ENCODE measurements around the gene CLIC3.

The CLIC3 gene

DNA sequence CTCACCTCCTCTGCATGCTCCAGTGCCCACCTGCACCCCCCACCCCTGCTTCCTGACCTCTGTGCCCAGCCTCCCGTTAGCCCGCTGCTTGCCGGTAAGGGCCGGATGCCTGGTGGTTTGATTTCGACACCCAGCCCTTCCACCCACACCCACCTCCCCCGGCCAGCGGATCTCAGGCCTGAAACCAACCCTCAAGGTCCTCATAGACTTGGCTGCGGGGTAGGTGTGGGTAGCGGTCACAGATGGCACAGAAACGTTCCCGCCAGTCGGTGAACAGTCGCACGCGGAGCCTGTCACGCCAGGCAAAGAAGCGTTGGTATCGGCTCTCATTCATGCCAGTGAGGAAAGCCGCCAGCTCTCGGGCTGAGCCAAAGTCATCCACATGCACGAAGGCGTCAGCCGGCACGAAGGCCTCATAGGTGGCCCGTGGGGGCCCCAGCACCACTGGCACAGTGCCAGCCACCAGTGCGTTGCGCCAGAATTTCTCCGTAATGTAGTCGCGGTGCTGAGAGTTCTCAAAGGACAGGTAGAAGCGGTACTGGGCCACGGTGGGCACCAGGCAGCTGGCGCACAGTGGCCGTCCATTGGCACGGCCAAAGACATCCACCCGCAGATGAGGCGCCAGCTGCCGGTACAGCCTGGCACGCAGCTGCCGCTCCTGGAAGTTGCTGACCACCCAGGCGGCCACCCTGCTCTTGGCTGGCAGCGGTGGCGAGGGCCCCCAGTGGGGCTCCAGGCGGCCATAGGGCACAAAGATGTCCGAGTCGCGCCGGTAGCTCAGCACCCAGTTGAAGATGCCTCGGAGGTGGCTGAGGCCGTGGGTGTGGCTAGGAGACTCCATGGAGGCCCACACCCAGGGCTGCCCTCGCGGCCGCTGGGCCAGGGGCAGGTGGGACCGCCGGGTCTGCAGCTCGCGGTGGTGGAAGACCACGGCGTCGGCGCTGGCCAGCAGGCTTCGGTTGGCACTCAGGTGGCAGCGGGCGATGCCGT, 34.5 kb upstream of the CLIC3 start:
- peak in 1 of 2 experiments; percentile 34 for DNase-seq

DNA sequence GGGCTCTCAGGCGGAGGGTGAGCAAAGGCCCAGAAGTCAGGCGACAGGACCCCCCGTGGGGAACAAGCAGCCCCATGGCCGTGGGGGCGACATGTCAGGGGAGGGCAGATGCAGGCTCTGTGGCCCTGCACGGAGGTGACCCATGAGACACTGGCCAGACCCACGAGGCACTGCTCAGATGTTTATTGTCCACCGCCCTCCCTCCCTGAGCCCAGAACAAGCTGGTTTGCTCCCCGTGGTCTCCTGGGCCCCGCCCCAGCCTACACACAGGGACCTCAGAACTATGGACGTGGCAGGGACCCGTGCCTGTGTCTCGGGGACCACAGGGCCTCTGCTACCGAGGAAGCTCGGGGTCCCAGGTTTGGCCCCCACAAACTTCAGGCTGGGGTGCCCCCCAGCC, 33.6 kb upstream of the CLIC3 start:
- no peak for DNase-seq

DNA sequence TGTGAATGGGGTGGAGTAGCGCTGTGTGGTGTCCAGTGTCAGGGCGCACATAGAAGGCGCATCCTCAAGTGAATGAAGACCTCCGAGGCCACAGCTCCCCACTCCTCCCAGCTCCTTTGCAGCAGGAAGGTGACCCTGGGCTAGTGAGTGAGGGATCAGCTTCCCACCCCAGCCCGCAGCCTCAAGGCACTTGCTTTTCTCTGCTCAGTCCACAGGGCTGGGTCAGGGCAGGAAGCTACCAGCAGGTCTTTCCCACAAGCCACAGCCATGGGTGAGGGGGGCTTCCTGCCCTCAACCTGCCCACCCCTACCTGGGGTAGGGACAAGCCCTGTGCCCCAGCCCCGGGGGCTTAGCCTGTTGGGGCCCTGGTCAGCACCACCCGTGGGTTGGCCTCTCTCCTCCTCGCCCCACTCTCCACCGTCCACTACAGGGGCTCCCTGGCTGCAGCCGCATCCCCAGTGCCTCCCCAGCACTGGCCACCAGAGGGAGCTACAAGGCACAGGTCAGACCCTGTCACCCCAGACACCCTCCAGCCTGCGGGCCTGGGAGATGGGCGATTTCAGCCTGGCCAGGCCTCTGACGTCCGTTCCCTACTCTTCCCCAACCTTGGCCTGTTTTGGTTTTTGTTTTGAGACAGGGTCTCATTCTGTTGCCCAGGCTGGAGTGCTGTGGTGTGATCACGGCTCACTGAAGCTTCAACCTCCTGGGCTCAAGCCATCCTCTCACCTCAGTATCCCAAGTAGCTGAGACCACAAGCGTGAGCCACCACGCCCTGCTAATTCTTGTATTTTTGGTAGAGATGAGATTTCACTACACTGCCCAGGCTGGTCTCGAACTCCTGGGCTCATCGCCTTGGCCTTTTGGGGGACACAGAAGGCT, 32.9 kb upstream of the CLIC3 start:
- peak; percentile 50 to 74 for DNase-seq

DNA sequence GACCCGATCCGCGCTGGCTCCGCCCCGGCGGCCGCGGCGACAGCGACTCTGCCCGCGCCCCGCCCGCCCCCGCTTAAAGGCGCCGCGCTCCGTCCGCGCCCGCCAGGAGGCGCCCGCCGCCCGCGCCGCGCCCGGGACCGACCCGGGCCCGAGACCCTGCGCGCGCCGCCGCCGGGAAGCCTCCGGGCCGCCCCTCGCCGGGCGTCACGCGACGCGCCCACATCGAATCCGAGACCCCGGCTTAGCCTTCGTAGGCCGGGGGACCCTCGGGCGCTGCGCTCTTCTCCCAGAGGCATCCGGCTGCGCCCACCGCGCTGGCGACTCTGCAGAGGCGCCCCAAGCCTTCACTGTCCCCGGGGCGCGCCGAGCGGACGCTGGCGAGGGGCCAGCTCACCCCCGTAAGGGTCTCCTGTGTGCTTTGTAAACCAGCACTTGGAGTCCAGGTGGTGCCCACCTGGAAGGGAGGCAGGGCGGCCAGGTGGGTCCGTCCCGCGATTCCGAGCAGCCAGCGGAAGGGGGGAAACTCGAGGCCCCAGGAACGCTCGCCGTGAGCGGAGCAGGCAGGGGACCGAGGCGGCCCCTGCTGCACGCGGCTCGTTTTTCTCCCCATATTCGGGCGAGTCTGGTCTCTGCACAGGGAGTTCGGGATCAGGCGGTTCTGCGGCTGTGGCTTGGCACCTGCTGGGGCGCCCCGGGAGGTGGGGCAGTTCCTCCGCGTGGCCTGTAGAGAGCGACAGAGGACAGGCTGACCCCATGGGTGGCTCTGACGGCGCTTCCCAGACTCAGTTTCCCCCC, 32.1 kb upstream of the CLIC3 start:
- peak; percentile 47 to 70 for DNase-seq

DNA sequence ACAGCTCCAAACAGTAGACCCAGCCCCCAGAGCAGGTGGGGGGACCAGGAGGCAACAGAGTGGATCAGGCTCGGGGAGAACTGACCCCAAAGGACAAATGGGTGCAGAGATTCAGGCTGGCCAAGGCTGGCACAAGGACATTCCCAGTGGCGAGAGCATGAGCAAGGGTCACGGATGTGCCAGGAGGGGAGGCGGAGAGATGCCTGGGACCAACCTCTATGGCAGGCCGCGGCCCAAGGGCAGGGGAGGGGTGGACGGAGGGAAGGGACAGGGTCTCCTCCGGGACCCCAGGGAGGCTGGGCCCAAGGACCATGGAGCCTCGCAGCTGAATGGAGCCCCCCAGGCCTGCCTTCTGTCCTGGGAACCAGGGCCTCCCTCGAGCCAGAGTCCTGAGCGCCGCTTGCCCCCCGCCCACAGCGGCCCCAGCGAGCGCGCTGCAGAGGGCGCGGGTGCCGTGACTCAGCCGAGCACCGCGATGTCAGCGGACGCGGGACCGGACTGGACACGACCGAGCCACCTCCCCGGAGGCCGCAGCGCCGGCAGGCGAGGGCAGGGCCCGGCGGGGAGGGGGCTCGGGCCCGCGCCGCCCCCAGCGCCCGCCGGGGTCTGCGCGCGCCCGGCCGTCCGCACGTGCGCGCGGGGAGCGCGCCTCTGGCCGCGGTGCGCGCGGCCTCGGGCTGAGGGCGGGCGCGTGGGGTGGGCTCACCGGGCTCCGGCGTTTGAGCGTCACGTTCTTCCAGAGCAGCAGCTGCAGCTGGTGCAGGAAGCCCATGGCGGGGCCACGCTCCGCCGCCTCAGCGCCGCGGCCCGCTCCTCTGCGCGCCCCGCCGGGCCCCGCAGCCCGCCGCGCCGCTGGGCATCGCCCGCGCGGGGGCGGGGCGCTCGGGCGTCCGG, 31.2 kb upstream of the CLIC3 start, which contains the start of gene ABCA2:
Gene ABCA2 (minus strand): TSS at position 869 of the 894 bp plus-strand sequence. CDS start 97 bp downstream, at position 772.
- DNase-seq: no peak

DNA sequence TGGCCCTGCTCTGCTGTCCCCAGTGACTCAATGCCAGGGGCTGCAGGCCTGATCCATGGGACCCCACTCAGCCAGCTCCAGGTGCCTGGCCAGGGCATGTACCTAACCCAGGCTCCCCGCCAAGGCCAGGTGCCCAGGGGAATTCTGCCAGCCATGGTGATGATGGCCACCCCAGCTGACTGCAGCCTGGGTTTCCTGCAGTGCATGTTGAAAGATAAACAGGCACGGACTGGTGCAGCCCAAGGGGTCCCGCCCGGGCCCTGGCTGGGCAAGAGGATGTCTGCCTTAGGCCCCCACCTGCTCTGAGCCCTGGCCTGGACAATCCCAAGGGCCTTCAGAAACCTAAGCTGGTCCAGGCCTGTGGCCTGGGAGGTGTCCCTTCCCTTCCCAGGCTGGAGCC, 30.5 kb upstream of the CLIC3 start:
- no peak for DNase-seq

DNA sequence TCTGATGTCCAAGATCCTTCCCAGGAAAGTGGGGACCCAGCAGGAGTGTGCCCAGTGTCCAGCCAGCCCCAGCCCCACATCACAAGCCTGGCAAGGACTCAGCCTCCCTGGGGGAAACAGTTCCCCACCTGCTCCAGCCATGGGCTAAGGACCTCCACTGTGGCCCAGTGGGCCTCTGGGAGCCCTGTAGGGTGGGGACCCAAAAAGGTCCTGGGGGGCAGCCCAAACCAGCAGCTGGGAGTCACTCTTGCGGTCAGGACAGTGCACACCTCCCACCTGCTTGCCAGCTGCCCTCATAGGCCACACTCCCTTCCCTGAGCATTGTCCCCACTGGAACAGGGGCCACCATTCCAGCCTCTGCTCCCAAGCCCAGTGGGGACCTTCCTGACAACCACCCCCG, 30.0 kb upstream of the CLIC3 start:
- DNase-seq: no peak

DNA sequence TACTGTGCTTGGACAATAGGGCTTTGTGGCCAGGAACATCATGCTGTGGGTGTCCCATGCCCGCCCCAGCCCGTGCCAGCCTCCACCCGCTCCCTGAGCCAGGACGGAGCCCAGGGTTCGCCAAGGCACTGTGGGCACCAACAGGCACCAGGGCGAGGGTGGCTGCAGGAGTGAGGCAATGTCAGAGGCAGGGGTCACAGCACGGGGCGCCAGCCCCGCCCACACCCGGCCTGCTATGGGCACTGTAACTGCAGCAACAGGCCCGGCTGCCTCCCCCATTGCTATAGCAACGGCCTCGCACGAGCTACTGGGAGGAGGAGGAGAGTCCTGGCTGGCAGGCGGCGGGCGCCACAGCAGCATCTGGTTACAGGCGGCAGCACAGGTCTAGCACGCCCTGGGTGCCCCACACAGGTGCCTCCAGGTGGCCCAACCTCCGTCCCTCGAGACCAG, 29.2 kb upstream of the CLIC3 start:
- no peak for DNase-seq

DNA sequence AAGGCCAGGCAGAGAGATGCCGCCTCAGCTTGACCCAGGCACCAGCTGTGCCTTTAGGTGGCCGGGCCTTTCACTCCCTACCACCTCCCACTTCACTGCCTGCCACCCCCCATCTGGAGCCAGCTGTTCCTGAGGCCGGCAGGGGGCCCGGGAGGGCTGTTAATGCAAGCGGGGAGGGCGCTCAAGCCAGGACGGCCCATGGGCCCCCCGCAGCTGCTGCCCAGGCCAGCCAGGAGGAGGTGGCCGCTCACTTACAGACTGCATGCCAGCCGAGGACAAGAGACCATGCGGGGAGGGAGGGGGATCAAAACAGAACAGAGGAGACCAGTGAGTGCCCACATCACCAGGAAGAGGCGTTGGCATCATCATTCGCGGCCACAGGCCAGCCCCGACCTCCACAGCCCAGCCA, 27.2 kb upstream of the CLIC3 start:
- no peak for DNase-seq

DNA sequence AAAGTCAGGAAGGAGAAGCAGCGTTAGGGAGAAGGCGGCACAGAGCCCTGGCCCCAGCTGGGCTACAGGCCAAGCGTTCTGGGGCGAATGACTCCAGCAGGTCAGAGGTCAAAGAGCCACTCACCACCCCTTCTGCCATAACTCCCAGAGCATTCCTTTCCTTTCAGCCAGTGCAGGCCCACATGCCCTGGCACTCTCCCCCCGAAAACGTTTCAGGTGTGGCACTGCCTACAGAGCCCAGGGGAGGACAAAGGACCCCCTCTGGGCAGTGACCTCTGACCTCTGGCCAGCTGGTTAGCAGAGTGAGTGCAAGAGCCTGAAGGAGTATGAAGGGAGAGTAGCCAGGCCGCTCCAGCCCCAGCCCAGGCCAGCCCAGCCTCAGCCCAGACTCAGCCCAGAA, 26.8 kb upstream of the CLIC3 start:
- no peak for DNase-seq

DNA sequence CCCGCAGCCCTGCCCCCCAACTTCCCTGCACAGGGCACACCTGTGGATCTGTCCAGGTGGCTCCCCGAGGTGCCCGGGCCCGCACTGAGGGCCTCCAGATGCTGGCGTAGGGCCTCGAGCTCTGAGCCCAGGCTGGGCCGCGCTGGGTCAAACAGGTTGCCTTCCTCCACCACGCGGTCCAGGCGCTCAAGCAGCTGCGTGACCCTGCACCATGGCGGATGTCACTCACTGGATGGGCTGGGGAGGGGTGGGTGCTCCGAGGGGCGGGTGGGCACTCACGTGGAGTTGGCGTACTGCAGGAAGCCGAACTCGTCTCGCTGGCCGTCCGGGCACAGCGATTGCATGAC, 26.3 kb upstream of the CLIC3 start:
- DNase-seq: no peak

DNA sequence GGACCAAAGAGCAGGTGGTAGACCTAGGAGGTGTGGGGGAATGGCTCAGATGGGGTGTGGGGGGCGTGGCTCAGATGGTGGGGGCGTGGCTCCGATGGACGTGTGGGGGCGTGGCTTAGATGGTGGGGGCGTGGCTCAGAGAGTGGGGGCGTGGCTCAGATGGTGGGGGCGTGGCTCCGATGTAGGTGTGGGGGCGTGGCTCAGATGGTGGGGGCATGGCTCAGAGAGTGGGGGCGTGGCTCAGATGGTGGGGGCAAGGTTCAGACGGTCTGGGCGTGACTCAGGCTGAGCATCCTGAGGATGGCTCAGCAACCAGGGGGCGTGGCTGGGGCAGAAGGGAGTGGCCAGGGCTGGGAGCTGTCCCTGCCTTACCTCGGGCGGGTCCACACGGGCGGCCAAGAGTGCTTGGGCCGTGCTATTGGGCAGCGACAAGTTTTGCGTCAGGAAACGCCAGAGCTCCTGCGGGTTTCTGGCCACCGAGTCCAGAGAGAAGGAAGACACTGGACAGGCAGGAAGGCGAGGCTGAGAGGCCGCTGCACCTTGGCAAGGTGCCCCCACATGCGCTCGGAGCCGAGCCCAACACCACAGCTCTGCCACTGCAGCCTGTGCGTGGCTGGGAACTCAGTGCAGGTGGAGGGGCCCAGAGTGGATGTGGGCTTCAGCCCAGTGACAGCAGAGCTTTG, 25.8 kb upstream of the CLIC3 start:
- peak; percentile 64 to 71 for DNase-seq

DNA sequence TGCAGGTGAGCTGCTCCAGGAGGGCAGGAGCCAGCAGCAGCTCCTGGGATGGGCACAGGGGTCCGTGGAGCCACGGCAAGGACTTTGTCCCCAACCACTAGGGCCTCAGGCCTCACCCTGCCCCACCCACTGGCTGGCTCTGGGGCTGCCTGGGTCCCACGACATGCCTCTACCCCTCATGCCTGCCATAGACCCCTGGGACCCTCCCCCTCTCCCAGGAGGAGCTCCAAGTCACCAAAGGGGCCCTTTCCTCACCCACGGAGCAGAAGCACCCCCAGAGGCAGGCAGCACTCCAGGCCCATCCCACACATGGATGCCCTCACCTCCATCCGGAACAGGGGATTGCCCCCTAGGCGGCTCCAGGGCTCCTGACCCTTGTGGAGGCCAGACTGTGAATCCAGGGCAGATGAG, 25.2 kb upstream of the CLIC3 start:
- DNase-seq: no peak

DNA sequence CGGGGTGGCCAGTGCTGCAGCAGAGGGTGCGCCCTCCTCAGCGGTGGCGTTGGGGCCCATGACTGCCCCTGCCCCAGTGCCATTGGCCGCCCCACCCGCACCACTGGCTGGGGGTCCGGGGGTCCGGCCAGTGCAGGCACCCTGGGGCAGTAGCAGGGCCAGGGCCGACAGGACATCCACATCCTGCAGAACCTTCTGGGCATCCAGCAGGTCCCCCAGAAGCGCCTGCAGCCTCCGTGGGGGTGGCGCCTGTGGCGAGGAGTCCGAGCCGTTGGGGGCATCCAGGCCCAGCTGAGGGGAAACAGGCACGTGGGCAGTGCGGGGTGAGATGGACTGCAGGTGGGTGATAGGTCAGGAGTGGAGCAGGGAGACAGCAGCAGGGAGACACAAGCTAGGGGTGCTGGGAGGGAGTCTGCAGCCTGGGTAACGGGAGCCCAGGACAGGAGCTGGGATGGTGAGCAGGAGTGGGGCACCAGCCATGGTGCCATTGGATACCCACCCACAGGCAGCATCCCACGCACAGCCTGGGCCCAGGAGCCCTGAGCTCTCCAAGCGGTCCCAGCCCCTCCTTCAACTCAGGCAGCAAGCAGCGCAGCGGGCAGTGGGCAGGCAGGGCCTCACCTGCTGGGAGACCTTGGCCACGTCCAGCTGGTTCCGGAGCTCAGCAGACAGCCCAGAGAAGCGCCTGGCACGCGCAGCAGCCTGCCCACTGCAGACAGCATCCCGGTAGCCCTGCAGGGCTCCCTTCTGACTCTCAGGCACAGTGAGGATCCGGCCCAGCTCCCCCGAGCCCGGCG, 24.6 kb upstream of the CLIC3 start:
- no peak for DNase-seq

DNA sequence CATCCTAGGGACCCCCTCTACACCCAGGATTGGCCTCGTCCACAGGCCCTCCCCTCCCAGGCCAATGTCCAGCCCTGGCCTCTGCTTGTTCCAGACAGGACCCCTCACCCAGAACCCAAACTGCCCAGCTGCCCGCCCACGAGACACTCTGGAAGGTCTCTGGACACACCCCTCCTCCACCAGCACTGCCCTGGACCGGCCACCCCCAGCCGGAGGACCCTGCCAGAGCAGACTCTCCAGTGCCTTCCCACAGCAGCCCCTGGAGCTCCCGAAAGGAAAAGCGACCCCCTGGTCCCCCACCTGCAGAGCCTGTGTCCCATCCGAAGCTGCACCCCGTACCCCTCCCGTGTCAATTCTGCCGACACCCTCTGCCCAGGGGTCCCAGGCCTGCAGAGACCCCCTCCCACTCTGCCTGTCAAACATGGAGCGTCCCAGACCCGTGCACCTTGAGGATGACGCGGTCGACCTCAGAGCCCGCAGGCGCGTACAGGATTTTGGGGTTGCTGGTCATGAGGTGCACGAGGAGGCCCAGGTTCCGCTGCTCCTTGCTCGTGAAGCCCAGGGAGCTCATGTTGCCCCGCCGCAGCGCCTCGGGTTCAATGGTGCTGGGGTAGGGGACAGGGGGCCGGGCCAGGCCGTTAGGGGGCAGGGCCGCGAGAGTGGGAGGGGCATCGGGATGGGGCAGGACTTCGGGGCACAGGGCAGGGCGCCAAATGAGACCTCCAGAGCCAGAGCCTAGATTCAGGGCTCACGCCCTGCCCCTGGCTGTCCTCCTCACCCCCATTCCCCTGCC, 23.7 kb upstream of the CLIC3 start:
- no peak for DNase-seq

DNA sequence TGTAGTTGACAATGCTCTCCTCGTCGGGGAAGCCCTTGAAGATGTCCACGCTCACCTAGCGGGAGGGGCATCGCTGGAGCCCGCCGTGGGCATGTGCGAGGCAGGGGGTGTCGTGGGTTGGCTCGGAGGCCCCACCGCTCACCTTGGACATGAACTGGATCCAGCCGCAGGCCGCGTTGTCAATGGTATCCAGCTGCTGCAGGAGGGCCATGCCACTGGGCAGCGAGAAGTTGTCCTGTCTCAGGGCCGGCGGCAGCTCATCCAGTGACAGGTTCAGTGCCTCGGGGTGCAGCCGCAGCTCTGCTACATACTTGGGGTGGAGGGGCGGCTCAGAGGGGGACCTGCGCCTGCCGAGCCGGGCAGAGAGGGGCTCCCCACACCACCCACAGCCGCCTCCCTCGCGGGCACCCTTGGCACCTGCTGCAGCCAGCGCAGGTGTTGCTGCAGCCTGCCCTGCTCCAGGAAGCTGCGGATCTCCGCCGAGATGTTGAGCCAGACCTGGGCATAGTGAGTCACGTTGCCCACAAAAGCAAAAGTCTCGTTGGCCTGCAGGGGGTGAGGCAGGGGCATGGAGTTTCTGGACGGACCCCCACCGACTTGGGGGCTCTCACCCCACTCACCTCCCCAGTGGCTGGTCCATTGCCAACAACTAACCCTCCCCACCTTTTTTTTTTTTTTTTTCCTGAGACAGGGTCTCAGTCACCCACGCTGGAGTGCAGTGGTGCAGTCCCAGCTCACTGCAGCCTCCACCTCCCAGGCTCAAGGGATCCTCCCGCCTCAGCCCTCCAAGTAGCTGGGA, 22.6 kb upstream of the CLIC3 start:
- no peak for DNase-seq

DNA sequence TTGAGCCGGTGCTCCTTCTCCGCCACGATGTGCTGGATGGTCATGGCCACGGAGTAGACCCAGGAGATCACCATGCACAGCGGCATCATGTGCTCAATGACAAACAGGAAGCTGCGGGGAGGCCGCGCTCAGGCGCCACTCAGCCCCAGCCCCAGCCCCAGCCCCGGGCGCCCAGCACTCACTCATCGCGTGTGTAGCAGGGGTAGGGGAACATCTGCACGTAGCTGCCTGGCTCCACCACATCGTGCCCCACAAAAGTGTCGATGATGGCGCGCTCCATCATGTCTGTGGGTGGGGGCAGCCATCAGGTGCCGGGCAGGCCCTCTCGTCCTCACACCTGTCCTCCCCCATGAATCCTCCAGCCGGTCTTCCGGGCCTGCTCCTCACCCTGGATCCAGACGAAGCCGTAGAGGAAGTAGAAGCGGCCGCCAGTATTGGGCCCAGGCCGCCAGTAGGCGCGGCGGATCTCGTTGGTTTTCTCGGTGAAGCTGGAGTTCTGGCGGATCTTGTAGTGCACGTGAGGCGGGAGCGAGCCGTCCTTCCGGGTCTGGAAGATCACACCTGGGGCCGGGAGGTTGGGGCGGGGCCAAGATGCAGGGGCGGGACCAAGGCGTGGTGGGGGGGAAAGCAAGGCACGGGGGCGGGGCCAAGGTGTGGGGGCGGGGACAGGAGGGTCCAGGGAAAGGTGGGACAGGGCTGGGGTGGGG, 21.6 kb upstream of the CLIC3 start:
- DNase-seq: no peak

DNA sequence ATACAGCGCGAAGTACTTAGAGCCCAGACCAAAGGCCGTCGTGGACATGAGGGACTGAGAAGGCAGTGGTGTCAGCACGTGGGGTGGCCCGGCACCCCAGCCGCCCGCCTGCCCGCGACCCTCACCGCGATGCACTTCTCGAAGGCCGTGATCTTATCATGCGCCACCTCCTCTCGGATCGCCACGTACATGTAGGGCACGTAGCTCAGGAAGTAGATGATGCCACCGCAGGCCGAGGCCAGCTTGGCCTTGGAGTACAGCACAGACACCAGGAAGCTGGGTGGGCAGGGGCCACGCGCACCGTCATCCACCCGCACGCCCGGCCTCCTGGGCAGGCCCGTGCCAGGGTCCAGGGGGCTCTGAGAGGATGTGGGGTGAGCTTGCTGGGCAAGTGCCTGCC, 20.7 kb upstream of the CLIC3 start:
- DNase-seq: no peak
